Liver (tissue), 9 donors: ENCODE measurements around the gene MEP1A. TPM values are rescaled to one million over a fixed set of nuclear protein-coding genes. Genes with fewer than 3 reads are reported as not detected.

Experiments
- DNase-seq: peaks from one replicate; pipeline ENCODE4 v3.0.0-alpha.2; 2017; ENCODE audit warnings: low spot score
- H3K27ac ChIP-seq, 2 donors: one replicate each; pipeline ENCODE4 v1.7.0; 2013; ENCODE audit warnings: inconsistent platforms in 2 of 2, low read length in 2 of 2, control low read depth in 1 of 2, low read depth in 1 of 2, mild to moderate bottlenecking in 1 of 2
- H3K27me3 ChIP-seq, 4 donors: one replicate each; pipeline versions ENCODE4 v1.6.1 to v1.7.0; 2013; ENCODE audit warnings: low read length in 3 of 4, inconsistent platforms in 1 of 4, mild to moderate bottlenecking in 1 of 4, moderate library complexity in 1 of 4; ENCODE audit not compliant: control insufficient read depth in 4 of 4, insufficient read depth in 4 of 4
- H3K36me3 ChIP-seq, 4 donors: one replicate each; pipeline versions ENCODE4 v1.6.1 to v1.7.0; 2013; ENCODE audit warnings: low read length in 3 of 4, mild to moderate bottlenecking in 3 of 4, low read depth in 1 of 4, moderate library complexity in 1 of 4; ENCODE audit not compliant: control insufficient read depth in 4 of 4, insufficient read depth in 3 of 4
- H3K4me1 ChIP-seq, 4 donors: one replicate each; pipeline versions ENCODE4 v1.6.1 to v1.7.0; 2013; ENCODE audit warnings: low read length in 3 of 4, mild to moderate bottlenecking in 3 of 4, moderate library complexity in 1 of 4; ENCODE audit not compliant: control insufficient read depth in 4 of 4, insufficient read depth in 4 of 4
- H3K4me3 ChIP-seq, 3 donors: one replicate each; pipeline versions ENCODE4 v1.6.1 to v1.7.0; 2013; ENCODE audit warnings: low read length in 3 of 3, control low read depth in 1 of 3, low read depth in 1 of 3, mild to moderate bottlenecking in 1 of 3
- H3K9ac ChIP-seq, 2 donors: one replicate each; pipeline ENCODE4 v1.7.0; 2013; ENCODE audit warnings: low read length in 2 of 2, mild to moderate bottlenecking in 2 of 2, moderate library complexity in 2 of 2, control low read depth in 1 of 2, low read depth in 1 of 2
- H3K9me3 ChIP-seq, 4 donors: one replicate each; pipeline versions ENCODE4 v1.6.1 to v1.7.0; 2013; ENCODE audit warnings: low read length in 3 of 4; ENCODE audit not compliant: control insufficient read depth in 4 of 4
- ATF3 ChIP-seq: IDR thresholded peaks from 2 replicates; pipeline ENCODE4 v1.6.1; 2016; ENCODE audit warnings: antibody characterized with exemption
- CTCF ChIP-seq: fragments of 150-350 bp; IDR thresholded peaks from 2 replicates; pipeline ENCODE4 v1.5.1; 2017; ENCODE audit warnings: improper control_type of control experiment, low read depth, low read length; ENCODE audit not compliant: missing input control
- EGR1 ChIP-seq, 2 donors: IDR thresholded peaks; 2 replicates each; pipeline ENCODE4 v1.6.1; 2016 to 2018; ENCODE audit warnings: antibody characterized with exemption in 2 of 2, low read depth in 2 of 2
- FOXA1 ChIP-seq: IDR thresholded peaks from 2 replicates; pipeline ENCODE4 v1.6.1; 2016; ENCODE audit warnings: antibody characterized with exemption
- FOXA2 ChIP-seq: IDR thresholded peaks from 2 replicates; pipeline ENCODE4 v1.6.1; 2016; ENCODE audit warnings: antibody characterized with exemption
- GABPA ChIP-seq, 2 donors: IDR thresholded peaks in 1 of 2; conservative IDR thresholded peaks in 1 of 2; 2 replicates each; pipeline ENCODE4 v1.6.1; 2016; ENCODE audit warnings: antibody characterized with exemption in 2 of 2, mild to moderate bottlenecking in 1 of 2, moderate library complexity in 1 of 2
- HNF4A ChIP-seq, 2 donors: conservative IDR thresholded peaks; 2 replicates each; pipeline ENCODE4 v1.6.1; 2016; ENCODE audit warnings: antibody characterized with exemption in 2 of 2, mild to moderate bottlenecking in 2 of 2
- HNF4G ChIP-seq: IDR thresholded peaks from 2 replicates; pipeline ENCODE4 v1.6.1; 2016; ENCODE audit warnings: antibody characterized with exemption
- JUND ChIP-seq, 2 donors: IDR thresholded peaks; 2 replicates each; pipeline ENCODE4 v1.6.1; 2016; ENCODE audit warnings: antibody characterized with exemption in 2 of 2
- MAX ChIP-seq: IDR thresholded peaks from 2 replicates; pipeline ENCODE4 v1.6.1; 2016; ENCODE audit warnings: antibody characterized with exemption
- NR2F2 ChIP-seq: IDR thresholded peaks from 2 replicates; pipeline ENCODE4 v1.6.1; 2016; ENCODE audit warnings: antibody characterized with exemption
- RAD21 ChIP-seq, 2 donors: IDR thresholded peaks; 2 replicates each; pipeline ENCODE4 v1.6.1; 2016; ENCODE audit warnings: antibody characterized with exemption in 2 of 2, mild to moderate bottlenecking in 2 of 2
- REST ChIP-seq: IDR thresholded peaks from 2 replicates; pipeline ENCODE4 v1.6.1; 2016; ENCODE audit warnings: antibody characterized with exemption, mild to moderate bottlenecking
- RXRA ChIP-seq, 2 donors: IDR thresholded peaks; 2 replicates each; pipeline ENCODE4 v1.6.1; 2017 to 2018; ENCODE audit warnings: antibody characterized with exemption in 2 of 2, mild to moderate bottlenecking in 1 of 2
- SP1 ChIP-seq: IDR thresholded peaks from 2 replicates; pipeline ENCODE4 v1.6.1; 2018; ENCODE audit warnings: antibody characterized with exemption, mild to moderate bottlenecking
- TAF1 ChIP-seq: conservative IDR thresholded peaks from 2 replicates; pipeline ENCODE4 v1.6.1; 2016; ENCODE audit warnings: antibody characterized with exemption, mild to moderate bottlenecking
- YY1 ChIP-seq: IDR thresholded peaks from 2 replicates; pipeline ENCODE4 v1.6.1; 2016; ENCODE audit warnings: antibody characterized with exemption, mild to moderate bottlenecking
- ZBTB33 ChIP-seq: IDR thresholded peaks from 2 replicates; pipeline ENCODE4 v1.6.1; 2016; ENCODE audit warnings: antibody characterized with exemption
- WGBS: extraction: QIAGEN DNeasy Blood & Tissue Kit; methylation state at CpG from one replicate; pipeline ENCODE4 v1.1.7; 2013; 5-methylcytosine and 5-hydroxymethylcytosine counted together
- polyA plus RNA-seq, 2 donors: library from polyadenylated mRNA; stranded (reverse) in 1 of 2; unstranded in 1 of 2; fragments of 200-250 nt in 1 of 2; fragments of >200 nt in 1 of 2; fragmentation: Nextera tagmentation in 1 of 2; extraction: Ambion mirVana in 1 of 2; gene quantifications; one replicate each; pipeline versions ENCODE4 v1.2.1 to v1.2.3, GENCODE V29; 2013 to 2015
- total RNA-seq, 2 donors: library from RNA; depleted of rRNA; stranded (reverse); fragments of >200 nt; gene quantifications; one replicate each; pipeline ENCODE4 v1.2.3, GENCODE V29; 2014
- donor health status: healthy.
- donor health status: healthy.
- donor health status: healthy.
- donor health status: healthy.
- donor health status: healthy.

The MEP1A gene
- total and polyA plus RNA-seq, 4 donors: 0.01 to 1.8 (median 0.08) TPM; not detected in 1

GRCh38 chr6:46756469-46757213 is 36.5 kb upstream of the MEP1A start:
- DNase-seq: no peak
- H3K4me1 ChIP-seq: no peaks in the 10 kb centered on the region
- H3K27ac ChIP-seq: no peak overlapping the region
- H3K9me3 ChIP-seq: no peaks in the 10 kb centered on the region
- no peak overlapping the region for H3K4me3 ChIP-seq
- TF ChIP-seq YY1: no peak
- no peak for TF ChIP-seq SP1
- no peak for TF ChIP-seq HNF4A (conservative IDR thresholded peaks at IDR 0.05)
- no peak for TF ChIP-seq TAF1
- TF ChIP-seq EGR1 (IDR thresholded peaks at IDR 0.05; ENCODE audit: low read depth in 2 of 2): no peak
- TF ChIP-seq CTCF: no peak
- TF ChIP-seq RXRA (IDR thresholded peaks at IDR 0.05): no peak
- no peak for TF ChIP-seq REST
- TF ChIP-seq HNF4G: no peak
- no peak for TF ChIP-seq NR2F2
- TF ChIP-seq RAD21 (IDR thresholded peaks at IDR 0.05): no peak
- no peak for TF ChIP-seq MAX
- TF ChIP-seq GABPA (IDR thresholded peaks at IDR 0.05 in 1 of 2, conservative IDR thresholded peaks at IDR 0.05 in 1 of 2): no peak
- no peak for TF ChIP-seq FOXA1
- TF ChIP-seq FOXA2: no peak
- TF ChIP-seq ZBTB33: no peak
- H3K36me3 ChIP-seq: no peaks in the 10 kb centered on the region
- WGBS: 77% methylated on average over 7 of the region's 7 CpGs
- H3K9ac ChIP-seq: no peak overlapping the region
- peaks cover 0 to 2% (median 0%) of the 10 kb centered on the region in 4 donors for H3K27me3 ChIP-seq

- DNase-seq: no peak
- no peak overlapping the region for H3K4me3 ChIP-seq
- no peak overlapping the region for H3K27ac ChIP-seq
- no peaks in the 10 kb centered on the region for H3K36me3 ChIP-seq
- TF ChIP-seq RXRA (IDR thresholded peaks at IDR 0.05) (no peak), EGR1 (IDR thresholded peaks at IDR 0.05; ENCODE audit: low read depth in 2 of 2) (no peak), MAX (no peak), JUND (IDR thresholded peaks at IDR 0.05) (no peak), NR2F2 (no peak), RAD21 (IDR thresholded peaks at IDR 0.05) (no peak), ATF3 (no peak), FOXA1 (no peak), TAF1 (no peak), GABPA (IDR thresholded peaks at IDR 0.05 in 1 of 2, conservative IDR thresholded peaks at IDR 0.05 in 1 of 2) (no peak), ZBTB33 (no peak)
- H3K9me3 ChIP-seq: no peaks in the 10 kb centered on the region
- no peak overlapping the region for H3K9ac ChIP-seq
- WGBS: 86% methylated on average over 2 of the region's 2 CpGs
- peaks cover 0 to 2% (median 0%) of the 10 kb centered on the region in 4 donors for H3K27me3 ChIP-seq
- no peaks in the 10 kb centered on the region for H3K4me1 ChIP-seq
Observed at GRCh38 chr6:46757214-46757596, 36.0 kb upstream of the MEP1A start.
